Skeletal muscle satellite cell (primary cell): ENCODE measurements around the gene GCNT2.
A peak's percentile ranks its signal among the peaks of the same experiment; 100 is the strongest.
"Not testable (repeated sequence)": the region's sequence is repeated elsewhere in the genome, so short reads cannot be mapped to it uniquely, and the experiment has no call there.

Source experiments
- H3K27me3 ChIP-seq: 2 replicates; pipeline ENCODE4 v1.7.0; 2013; ENCODE audit warnings: low read length; ENCODE audit not compliant: control insufficient read depth, insufficient read depth
- H3K36me3 ChIP-seq: 2 replicates; pipeline ENCODE4 v1.7.0; 2013; ENCODE audit warnings: mild to moderate bottlenecking, control low read depth, low read length; ENCODE audit not compliant: insufficient read depth
- H3K4me1 ChIP-seq: 2 replicates; pipeline ENCODE4 v1.7.0; 2013; ENCODE audit warnings: low read length; ENCODE audit not compliant: control insufficient read depth, insufficient read depth
- H3K4me2 ChIP-seq: 2 replicates; pipeline ENCODE4 v1.7.0; 2013; ENCODE audit warnings: mild to moderate bottlenecking, low read length
- H3K4me3 ChIP-seq: 2 replicates; pipeline ENCODE4 v1.7.0; 2013; ENCODE audit warnings: low read length
- H3K9ac ChIP-seq: 2 replicates; pipeline ENCODE4 v1.7.0; 2013; ENCODE audit warnings: mild to moderate bottlenecking, low read depth, low read length, moderate library complexity
- H3K9me3 ChIP-seq: replicated peaks from 2 replicates; pipeline ENCODE4 v1.7.0; 2013; ENCODE audit warnings: mild to moderate bottlenecking, control low read depth, low read length

Gene GCNT2

DNA sequence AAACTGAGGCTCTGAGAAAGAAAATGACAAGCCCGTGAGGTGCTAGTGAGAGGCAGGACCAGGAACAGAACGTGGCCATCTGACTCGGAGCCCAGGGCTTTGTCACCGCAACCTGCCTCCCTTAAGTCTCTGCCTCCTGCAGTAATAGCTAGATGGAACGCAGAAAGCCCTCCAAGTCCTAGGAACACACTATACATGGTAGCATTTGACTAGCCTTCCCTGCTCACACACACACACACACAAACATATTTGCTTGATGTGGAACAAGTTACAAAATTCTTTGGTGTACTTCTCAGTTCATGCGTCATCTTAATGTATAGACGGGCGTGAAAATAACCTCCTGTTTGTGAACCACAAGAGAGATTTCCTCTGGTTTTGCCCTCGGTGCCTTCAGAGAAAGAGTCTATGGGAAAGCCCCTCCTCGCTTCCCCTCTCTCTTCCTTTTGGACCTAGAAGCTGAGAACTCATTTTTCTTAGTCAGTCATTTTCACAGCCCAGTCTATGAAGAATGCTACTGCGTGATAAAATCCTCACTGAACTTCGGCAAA, 134.4 kb downstream of the GCNT2 start:
- no peak overlapping the region for H3K4me3 ChIP-seq
- H3K27me3 ChIP-seq: peaks cover 11% of the 10 kb centered on the region
- no peaks in the 10 kb centered on the region for H3K9me3 ChIP-seq
- no peaks in the 10 kb centered on the region for H3K4me1 ChIP-seq
- no peaks in the 10 kb centered on the region for H3K36me3 ChIP-seq
- no peak overlapping the region for H3K9ac ChIP-seq
- no peak overlapping the region for H3K4me2 ChIP-seq

DNA sequence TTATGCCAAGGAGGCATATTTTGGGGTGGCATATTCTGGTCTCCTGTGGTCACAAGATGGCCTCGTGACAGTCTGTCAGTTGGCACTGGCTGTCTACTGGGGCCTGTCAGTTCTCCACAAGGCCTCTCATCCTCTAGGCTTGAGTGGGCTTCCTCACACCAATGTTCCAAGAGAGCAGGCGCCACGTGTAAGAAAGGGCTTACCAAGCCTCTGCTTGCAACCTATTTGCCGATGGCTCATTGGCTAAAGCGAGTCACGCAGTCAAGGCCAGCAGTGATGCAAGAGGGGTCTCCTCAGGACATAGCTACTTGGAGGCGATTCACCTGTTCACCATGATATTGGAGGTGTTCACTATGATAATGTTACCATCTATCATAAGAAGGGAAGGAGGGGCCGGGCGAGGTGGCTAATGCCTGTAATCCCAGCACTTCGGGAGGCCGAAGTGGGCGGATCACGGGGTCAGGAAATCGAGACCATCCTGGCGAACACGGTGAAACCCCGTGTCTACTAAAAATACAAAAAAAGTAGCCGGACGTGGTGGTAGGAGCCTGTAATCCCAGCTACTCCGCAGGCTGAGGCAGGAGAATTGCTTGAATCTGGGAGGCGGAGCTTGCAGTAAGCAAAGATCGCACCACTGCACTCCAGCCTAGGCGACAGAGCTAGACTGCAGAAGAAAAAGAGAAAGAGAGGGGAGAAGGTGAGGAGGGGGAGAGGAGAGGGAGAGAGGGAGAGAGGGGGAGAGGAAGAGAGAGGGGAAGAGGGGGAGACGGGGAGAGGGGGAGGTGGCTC, 138.0 kb downstream of the GCNT2 start:
- Histone ChIP-seq H3K4me3 (peak overlapping the region; percentile 65), H3K27me3 (peaks cover 11% of the 10 kb centered on the region), H3K9ac (peak overlapping the region; percentile 35), H3K4me2 (peak overlapping the region; percentile 65), H3K4me1 (no peaks in the 10 kb centered on the region), H3K9me3 (no peaks in the 10 kb centered on the region), H3K36me3 (no peaks in the 10 kb centered on the region)

DNA sequence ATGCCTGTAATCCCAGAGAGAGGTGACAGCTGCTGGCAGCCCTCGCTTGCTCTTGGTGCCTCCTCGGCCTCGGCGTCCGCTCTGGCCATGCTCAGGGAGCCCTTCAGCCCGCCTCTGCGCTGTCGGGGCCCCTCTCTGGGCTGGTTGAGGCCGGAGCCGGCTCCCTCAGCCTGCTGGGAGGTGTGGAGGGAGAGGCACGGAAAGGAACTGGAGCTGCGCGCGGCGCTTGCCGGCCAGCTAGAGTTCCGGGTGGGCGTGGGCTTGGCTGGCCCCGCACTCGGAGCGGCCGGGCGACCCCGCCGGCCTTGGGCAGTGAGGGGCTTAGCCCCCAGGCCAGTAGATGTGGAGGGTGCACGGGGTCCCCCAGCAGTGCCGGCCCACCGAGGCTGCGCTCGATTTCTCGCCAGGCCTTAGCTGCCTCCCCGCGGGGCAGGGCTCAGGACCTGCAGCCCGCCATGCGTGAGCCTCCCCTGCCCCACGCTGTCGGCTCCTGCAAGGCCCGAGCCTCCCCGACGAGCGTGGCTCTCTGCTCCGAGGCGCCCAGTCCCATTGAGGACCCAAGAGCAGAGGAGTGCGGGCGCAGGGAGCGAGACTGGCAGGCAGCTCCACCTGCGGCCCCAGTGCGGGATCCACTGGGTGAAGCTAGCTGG, 138.7 kb downstream of the GCNT2 start:
- H3K4me1 ChIP-seq: no peaks in the 10 kb centered on the region
- no peaks in the 10 kb centered on the region for H3K9me3 ChIP-seq
- H3K27me3 ChIP-seq: peaks cover 11% of the 10 kb centered on the region
- H3K4me2 ChIP-seq: peak overlapping the region; percentile 65
- no peaks in the 10 kb centered on the region for H3K36me3 ChIP-seq
- H3K4me3 ChIP-seq: peak overlapping the region; percentile 65
- peak overlapping the region; percentile 35 for H3K9ac ChIP-seq

DNA sequence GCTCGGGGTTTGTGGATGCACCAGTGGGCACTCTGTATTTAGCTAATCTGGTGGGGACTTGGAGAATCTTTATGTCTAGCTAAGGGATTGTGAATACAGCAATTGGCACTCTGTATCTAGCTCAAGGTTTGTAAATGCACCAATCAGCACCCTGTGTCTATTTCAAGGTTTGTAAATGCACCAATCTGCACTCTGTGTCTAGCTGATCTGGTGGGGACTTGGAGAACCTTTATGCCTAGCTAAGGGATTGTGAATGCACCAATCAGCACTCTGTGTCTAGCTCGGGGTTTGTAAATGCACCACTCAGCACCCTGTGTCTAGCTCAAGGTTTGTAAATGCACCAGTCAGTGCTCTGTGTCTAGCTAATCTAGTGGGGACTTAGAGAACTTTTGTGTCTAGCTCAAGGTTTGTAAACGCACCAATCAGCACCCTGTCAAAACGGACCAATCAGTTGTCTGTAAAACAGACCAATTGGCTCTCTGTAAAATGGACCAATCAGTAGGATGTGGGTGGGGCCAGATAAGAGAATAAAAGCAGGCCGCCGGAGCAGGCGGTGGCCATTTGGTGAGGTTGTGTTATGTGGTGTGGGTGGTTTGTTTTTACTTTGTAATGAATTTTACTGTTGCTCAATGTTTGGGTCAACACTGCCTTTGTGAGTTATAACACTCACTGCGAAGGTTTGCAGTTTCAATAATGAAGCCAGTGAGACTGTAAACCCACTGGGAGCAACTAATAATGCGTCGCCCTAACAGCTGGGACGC, 139.5 kb downstream of the GCNT2 start:
- H3K4me1 ChIP-seq, H3K9ac ChIP-seq, H3K27me3 ChIP-seq, H3K9me3 ChIP-seq, H3K36me3 ChIP-seq: not testable (repeated sequence)
- peak overlapping the region; percentile 65 for H3K4me2 ChIP-seq
- H3K4me3 ChIP-seq: peak overlapping the region; percentile 65

DNA sequence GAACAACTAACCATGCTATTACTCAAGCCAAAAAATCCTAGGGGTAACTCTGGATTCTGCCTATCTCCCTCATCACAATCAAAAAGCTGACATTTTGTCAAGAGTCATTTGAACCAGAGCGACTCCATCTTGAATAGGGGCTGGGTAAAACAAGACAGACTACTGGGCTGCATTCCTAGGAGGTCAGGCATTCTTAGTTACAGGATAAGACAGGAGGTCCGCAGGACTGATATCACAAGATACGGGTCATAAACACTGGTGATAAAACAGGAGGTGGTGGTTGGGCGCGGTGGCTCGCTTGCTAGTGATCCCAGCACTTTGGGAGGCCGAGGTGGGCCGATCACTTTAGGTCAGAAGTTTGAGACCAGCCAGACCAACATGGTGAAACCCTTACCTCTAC, 141.1 kb downstream of the GCNT2 start:
- H3K4me2 ChIP-seq: no peak overlapping the region
- H3K36me3 ChIP-seq: no peaks in the 10 kb centered on the region
- H3K27me3 ChIP-seq: no peaks in the 10 kb centered on the region
- no peak overlapping the region for H3K4me3 ChIP-seq
- no peaks in the 10 kb centered on the region for H3K9me3 ChIP-seq
- no peak overlapping the region for H3K9ac ChIP-seq
- no peaks in the 10 kb centered on the region for H3K4me1 ChIP-seq

DNA sequence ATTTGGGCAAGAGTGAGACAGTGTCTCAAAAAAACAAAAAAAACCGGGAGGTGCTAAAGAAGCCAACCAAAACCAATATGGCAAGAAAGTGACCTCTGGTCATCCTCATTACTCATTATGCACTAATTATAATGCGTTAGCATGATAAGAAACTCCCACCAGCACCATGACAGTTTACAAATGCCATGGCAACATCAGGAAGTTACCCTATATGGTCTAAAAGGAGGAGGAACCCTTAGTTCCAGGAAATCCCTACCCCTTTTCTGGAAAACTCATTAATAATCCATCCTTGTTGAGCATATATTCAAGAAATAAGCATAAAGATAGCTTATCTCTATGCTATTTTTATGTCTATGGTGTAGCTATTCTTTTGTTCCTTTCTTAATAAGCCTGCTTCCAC, 141.6 kb downstream of the GCNT2 start:
- Histone ChIP-seq H3K36me3 (no peaks in the 10 kb centered on the region), H3K4me3 (no peak overlapping the region), H3K4me2 (no peak overlapping the region), H3K4me1 (no peaks in the 10 kb centered on the region), H3K9me3 (no peaks in the 10 kb centered on the region), H3K27me3 (no peaks in the 10 kb centered on the region), H3K9ac (no peak overlapping the region)

- not testable (repeated sequence) for H3K9ac ChIP-seq, H3K36me3 ChIP-seq, H3K4me3 ChIP-seq, H3K4me1 ChIP-seq, H3K27me3 ChIP-seq, H3K9me3 ChIP-seq, H3K4me2 ChIP-seq
Measured at GRCh38 chr6:10665595-10665994, 144.4 kb downstream of the GCNT2 start.

GRCh38 chr6:10668126-10668917, 147.2 kb downstream of the GCNT2 start:
- Histone ChIP-seq H3K9me3 (no peaks in the 10 kb centered on the region), H3K27me3 (no peaks in the 10 kb centered on the region), H3K4me3 (no peak overlapping the region), H3K4me2 (no peak overlapping the region), H3K36me3 (no peaks in the 10 kb centered on the region), H3K9ac (no peak overlapping the region), H3K4me1 (no peaks in the 10 kb centered on the region)

GRCh38 chr6:10676403-10676802, 155.3 kb downstream of the GCNT2 start:
- H3K4me1 ChIP-seq: no peaks in the 10 kb centered on the region
- no peak overlapping the region for H3K4me3 ChIP-seq
- no peaks in the 10 kb centered on the region for H3K9me3 ChIP-seq
- H3K4me2 ChIP-seq: no peak overlapping the region
- H3K36me3 ChIP-seq: no peaks in the 10 kb centered on the region
- no peak overlapping the region for H3K9ac ChIP-seq
- no peaks in the 10 kb centered on the region for H3K27me3 ChIP-seq

GRCh38 chr6:10678456-10678855, 157.3 kb downstream of the GCNT2 start:
- Histone ChIP-seq H3K36me3 (no peaks in the 10 kb centered on the region), H3K9me3 (no peaks in the 10 kb centered on the region), H3K4me2 (no peak overlapping the region), H3K4me3 (no peak overlapping the region), H3K27me3 (peaks cover 2% of the 10 kb centered on the region), H3K4me1 (no peaks in the 10 kb centered on the region), H3K9ac (no peak overlapping the region)
